ENCODE results near the gene PCDH17. TPM values are rescaled to one million over a fixed set of nuclear protein-coding genes. Genes with fewer than 3 reads are reported as not detected.
A peak's percentile ranks its signal among the peaks of the same experiment; 100 is the strongest.

The PCDH17 gene, protein sequence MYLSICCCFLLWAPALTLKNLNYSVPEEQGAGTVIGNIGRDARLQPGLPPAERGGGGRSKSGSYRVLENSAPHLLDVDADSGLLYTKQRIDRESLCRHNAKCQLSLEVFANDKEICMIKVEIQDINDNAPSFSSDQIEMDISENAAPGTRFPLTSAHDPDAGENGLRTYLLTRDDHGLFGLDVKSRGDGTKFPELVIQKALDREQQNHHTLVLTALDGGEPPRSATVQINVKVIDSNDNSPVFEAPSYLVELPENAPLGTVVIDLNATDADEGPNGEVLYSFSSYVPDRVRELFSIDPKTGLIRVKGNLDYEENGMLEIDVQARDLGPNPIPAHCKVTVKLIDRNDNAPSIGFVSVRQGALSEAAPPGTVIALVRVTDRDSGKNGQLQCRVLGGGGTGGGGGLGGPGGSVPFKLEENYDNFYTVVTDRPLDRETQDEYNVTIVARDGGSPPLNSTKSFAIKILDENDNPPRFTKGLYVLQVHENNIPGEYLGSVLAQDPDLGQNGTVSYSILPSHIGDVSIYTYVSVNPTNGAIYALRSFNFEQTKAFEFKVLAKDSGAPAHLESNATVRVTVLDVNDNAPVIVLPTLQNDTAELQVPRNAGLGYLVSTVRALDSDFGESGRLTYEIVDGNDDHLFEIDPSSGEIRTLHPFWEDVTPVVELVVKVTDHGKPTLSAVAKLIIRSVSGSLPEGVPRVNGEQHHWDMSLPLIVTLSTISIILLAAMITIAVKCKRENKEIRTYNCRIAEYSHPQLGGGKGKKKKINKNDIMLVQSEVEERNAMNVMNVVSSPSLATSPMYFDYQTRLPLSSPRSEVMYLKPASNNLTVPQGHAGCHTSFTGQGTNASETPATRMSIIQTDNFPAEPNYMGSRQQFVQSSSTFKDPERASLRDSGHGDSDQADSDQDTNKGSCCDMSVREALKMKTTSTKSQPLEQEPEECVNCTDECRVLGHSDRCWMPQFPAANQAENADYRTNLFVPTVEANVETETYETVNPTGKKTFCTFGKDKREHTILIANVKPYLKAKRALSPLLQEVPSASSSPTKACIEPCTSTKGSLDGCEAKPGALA (N-terminal part only)
- 51.8 TPM for total RNA-seq (ENCODE audit: unreplicated experiment)
- long read RNA-seq, full-length matches to known transcripts = 3 of 6 reads
- long read RNA-seq, partial matches to known transcripts = 0 of 6 reads
- long read RNA-seq, other reads (novel, unspliced or antisense) = 3 of 6 reads

DNA sequence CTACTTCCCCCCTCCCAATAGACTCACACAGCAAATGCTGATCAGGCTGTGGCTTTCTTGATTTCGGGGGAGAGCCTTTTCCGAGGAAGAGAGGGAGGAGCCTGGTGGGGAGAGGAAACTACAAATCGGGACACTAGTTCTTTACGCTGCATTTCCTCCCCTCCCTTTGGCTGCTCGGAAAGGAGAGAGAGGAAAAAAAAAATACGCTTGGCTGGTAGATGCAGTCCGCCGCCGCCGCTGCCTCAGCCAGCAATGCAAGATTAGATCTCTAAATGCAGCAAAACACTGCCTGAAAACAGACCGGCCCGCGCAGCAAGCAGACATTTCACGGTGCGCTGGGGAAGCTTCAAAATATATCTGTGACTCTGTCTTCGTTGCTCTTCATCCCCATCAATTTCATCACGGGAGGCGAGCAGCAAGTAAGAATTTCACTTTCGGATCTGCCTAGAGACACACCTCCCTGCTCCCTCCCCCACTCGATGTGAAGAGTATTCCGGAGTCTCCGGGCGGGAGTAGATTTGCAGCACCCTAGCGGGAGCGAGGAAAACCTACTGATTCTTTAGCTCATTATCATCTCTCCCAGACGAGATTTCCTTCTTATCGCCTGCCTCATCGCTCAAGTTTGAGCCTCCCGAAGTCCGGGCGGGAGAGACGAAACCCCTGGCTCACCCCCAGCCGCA, at the start of gene PCDH17:
PCDH17 (plus strand) TSS at position 149 of the 680 bp plus-strand sequence. CDS start 803 bp downstream, outside the sequence.
- Mint-ChIP-seq H3K27me3 (ENCODE audit: unreplicated experiment) (peaks cover 42% of the 10 kb centered on the region), H3K4me3 (ENCODE audit: unreplicated experiment) (peak within 1 kb of the TSS; percentile 95), H3K36me3 (ENCODE audit: unreplicated experiment) (peaks cover 10% of the 10 kb centered on the region), H3K4me1 (ENCODE audit: low read depth, unreplicated experiment) (peaks cover 16% of the 10 kb centered on the region), H3K9me3 (ENCODE audit: unreplicated experiment) (peaks cover 37% of the 10 kb centered on the region), H3K27ac (ENCODE audit: unreplicated experiment) (peak within 1 kb of the TSS; percentile 83)
- DNase-seq = peak; percentile 50
- TF ChIP-seq, protein P1, sequence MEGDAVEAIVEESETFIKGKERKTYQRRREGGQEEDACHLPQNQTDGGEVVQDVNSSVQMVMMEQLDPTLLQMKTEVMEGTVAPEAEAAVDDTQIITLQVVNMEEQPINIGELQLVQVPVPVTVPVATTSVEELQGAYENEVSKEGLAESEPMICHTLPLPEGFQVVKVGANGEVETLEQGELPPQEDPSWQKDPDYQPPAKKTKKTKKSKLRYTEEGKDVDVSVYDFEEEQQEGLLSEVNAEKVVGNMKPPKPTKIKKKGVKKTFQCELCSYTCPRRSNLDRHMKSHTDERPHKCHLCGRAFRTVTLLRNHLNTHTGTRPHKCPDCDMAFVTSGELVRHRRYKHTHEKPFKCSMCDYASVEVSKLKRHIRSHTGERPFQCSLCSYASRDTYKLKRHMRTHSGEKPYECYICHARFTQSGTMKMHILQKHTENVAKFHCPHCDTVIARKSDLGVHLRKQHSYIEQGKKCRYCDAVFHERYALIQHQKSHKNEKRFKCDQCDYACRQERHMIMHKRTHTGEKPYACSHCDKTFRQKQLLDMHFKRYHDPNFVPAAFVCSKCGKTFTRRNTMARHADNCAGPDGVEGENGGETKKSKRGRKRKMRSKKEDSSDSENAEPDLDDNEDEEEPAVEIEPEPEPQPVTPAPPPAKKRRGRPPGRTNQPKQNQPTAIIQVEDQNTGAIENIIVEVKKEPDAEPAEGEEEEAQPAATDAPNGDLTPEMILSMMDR (IDR thresholded peaks at IDR 0.05; ENCODE audit: partially characterized antibody, unreplicated experiment) = no peak

DNA sequence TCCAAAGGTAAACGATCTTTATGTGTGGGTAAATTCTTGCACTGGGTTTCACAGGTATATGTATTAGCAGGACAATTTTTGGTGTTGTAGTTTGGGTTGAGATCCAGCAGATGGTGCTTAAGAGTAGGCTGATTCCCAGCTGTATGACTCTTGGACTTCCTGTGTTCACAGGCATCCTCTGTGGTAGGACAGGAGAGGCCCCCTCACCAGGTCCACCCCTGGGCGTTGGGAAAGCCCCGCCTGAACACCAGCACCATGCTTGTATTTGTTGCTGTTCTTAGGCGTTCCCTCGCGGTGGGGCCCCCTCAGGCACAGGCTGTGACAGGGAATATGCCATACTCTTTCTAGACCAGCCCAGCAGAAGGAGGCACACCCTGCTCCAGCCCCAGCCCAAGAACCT, 49.5 kb upstream of the PCDH17 start:
- Mint-ChIP-seq H3K4me3 (ENCODE audit: unreplicated experiment) (no peak overlapping the region), H3K4me1 (ENCODE audit: low read depth, unreplicated experiment) (no peaks in the 10 kb centered on the region), H3K27ac (ENCODE audit: unreplicated experiment) (no peak overlapping the region), H3K27me3 (ENCODE audit: unreplicated experiment) (peaks cover 7% of the 10 kb centered on the region), H3K36me3 (ENCODE audit: unreplicated experiment) (no peaks in the 10 kb centered on the region), H3K9me3 (ENCODE audit: unreplicated experiment) (no peaks in the 10 kb centered on the region)
- TF ChIP-seq, protein P1 (IDR thresholded peaks at IDR 0.05; ENCODE audit: partially characterized antibody, unreplicated experiment) = no peak
- no peak for DNase-seq

DNA sequence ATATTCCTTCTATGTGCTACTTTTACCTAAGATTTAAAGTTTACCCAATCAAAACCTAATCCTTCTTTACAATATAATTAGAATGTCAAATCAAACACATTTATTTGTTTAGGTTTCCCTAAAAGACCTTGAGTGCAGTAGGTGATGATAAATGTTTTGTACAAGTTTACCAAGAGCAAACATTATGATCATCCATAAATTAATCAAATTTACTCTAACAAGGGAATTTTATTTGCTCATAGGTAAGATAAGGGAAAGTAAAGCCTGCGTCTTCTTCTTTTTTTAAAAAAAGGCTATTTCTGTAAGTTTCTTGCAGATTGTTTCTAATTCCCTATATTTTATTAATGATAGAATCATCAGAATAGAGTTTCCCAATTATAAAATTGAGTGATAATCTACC, 48.0 kb upstream of the PCDH17 start:
- Mint-ChIP-seq H3K36me3 (ENCODE audit: unreplicated experiment) (no peaks in the 10 kb centered on the region), H3K4me1 (ENCODE audit: low read depth, unreplicated experiment) (no peaks in the 10 kb centered on the region), H3K27me3 (ENCODE audit: unreplicated experiment) (peaks cover 7% of the 10 kb centered on the region), H3K4me3 (ENCODE audit: unreplicated experiment) (no peak overlapping the region), H3K27ac (ENCODE audit: unreplicated experiment) (no peak overlapping the region), H3K9me3 (ENCODE audit: unreplicated experiment) (no peaks in the 10 kb centered on the region)
- DNase-seq = no peak
- TF ChIP-seq, protein P1 (IDR thresholded peaks at IDR 0.05; ENCODE audit: partially characterized antibody, unreplicated experiment) = no peak

DNA sequence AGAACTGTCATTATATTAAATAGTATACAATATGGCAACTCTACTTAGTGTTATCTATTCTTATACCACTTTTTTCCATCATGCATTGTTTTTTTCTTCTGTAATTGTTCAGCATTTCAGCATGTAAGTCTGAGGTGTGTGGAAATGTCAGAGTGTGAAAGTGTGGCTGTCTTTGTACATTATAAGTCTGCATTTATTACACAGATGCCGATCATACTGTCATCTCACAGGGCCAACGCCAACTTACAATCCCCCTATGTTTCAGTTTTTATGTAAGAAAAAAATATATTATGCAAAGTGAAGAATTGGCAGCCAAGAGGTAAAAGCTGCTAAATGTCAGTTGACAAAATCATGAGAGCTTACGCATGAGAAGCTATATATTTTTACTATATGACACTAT, 42.9 kb upstream of the PCDH17 start:
- H3K27ac Mint-ChIP-seq (ENCODE audit: unreplicated experiment) = no peak overlapping the region
- no peak for DNase-seq
- no peaks in the 10 kb centered on the region for H3K9me3 Mint-ChIP-seq (ENCODE audit: unreplicated experiment)
- TF ChIP-seq, protein P1 (IDR thresholded peaks at IDR 0.05; ENCODE audit: partially characterized antibody, unreplicated experiment) = no peak
- no peaks in the 10 kb centered on the region for H3K4me1 Mint-ChIP-seq (ENCODE audit: low read depth, unreplicated experiment)
- H3K4me3 Mint-ChIP-seq (ENCODE audit: unreplicated experiment) = no peak overlapping the region
- no peaks in the 10 kb centered on the region for H3K36me3 Mint-ChIP-seq (ENCODE audit: unreplicated experiment)
- H3K27me3 Mint-ChIP-seq (ENCODE audit: unreplicated experiment) = no peaks in the 10 kb centered on the region
